Esophagus muscularis mucosa (tissue), 3 donors: ENCODE results near the gene TNRC6C.

Source experiments
- POLR2AphosphoS5 ChIP-seq, 2 donors: sonication (generic); formaldehyde crosslinking; IDR thresholded peaks; one replicate each; pipeline ENCODE4 v1.6.1; 2017; ENCODE audit warnings: antibody characterized with exemption in 2 of 2
- TF ChIP-seq, protein P1 (sequence below), 3 experiments: fragments of 200-600 bp in 2 of 3; fragments of 450-650 bp in 1 of 3; sonication (generic) in 2 of 3; IDR thresholded peaks; one replicate each; pipeline ENCODE4 v1.5.1; 2017 to 2019; ENCODE audit warnings: antibody characterized with exemption in 3 of 3, mild to moderate bottlenecking in 2 of 3, moderate library complexity in 1 of 3

DNA sequence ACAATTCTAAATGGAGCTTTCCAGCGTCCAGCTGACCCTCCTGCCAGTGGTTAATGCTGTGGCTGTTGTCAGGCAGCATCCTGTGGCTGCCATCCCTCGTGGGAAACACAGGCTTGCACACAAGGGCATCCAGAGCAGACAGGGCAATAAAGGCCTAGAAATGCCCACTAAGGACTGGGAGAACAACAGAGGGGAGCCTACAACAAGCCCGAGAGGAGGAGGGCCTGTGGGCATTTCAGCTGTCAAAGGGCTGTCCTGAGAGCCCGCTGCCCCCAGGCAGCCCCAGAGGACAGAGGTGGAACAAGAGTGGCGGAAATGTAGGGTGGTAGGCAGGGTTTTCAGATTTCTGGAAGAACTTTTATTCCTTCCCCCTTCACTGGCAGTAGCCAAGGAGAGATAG lies 81.1 kb downstream of the TNRC6C start:
- no peak for TF ChIP-seq POLR2AphosphoS5 (IDR thresholded peaks at IDR 0.05)
- TF ChIP-seq, protein P1, sequence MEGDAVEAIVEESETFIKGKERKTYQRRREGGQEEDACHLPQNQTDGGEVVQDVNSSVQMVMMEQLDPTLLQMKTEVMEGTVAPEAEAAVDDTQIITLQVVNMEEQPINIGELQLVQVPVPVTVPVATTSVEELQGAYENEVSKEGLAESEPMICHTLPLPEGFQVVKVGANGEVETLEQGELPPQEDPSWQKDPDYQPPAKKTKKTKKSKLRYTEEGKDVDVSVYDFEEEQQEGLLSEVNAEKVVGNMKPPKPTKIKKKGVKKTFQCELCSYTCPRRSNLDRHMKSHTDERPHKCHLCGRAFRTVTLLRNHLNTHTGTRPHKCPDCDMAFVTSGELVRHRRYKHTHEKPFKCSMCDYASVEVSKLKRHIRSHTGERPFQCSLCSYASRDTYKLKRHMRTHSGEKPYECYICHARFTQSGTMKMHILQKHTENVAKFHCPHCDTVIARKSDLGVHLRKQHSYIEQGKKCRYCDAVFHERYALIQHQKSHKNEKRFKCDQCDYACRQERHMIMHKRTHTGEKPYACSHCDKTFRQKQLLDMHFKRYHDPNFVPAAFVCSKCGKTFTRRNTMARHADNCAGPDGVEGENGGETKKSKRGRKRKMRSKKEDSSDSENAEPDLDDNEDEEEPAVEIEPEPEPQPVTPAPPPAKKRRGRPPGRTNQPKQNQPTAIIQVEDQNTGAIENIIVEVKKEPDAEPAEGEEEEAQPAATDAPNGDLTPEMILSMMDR (IDR thresholded peaks at IDR 0.05) = no peak
